ENCODE measurements around the gene C9orf152. TPM values are rescaled to one million over a fixed set of nuclear protein-coding genes. Genes with fewer than 3 reads are reported as not detected.

Gene C9orf152
- total RNA-seq, 1 experiment from 2014 or later: 1.7 TPM

- CTCF ChIA-PET: no interaction called here
- Mint-ChIP-seq H3K27me3 (ENCODE audit: unreplicated experiment) (no peaks in the 10 kb centered on the region), H3K4me1 (ENCODE audit: low read depth, unreplicated experiment) (no peaks in the 10 kb centered on the region), H3K36me3 (ENCODE audit: insufficient read depth, unreplicated experiment) (peaks cover 4% of the 10 kb centered on the region), H3K4me3 (ENCODE audit: low read depth, unreplicated experiment) (no peak overlapping the region), H3K27ac (ENCODE audit: unreplicated experiment) (no peak overlapping the region), H3K9me3 (ENCODE audit: low read depth, unreplicated experiment) (no peaks in the 10 kb centered on the region)
- BruUV-seq (replicated peaks): no TSS peak
- no peak for DNase-seq
- intact Hi-C loops (cut with micrococcal nuclease; ENCODE audit: unreplicated experiment): no loop called here
- no peak for TF ChIP-seq CTCF (IDR thresholded peaks at IDR 0.05; ENCODE audit: unreplicated experiment)
Observed at GRCh38 chr9:110160685-110161084, 47.3 kb downstream of the C9orf152 start.

GRCh38 chr9:110160123-110160522, 47.8 kb downstream of the C9orf152 start:
- Mint-ChIP-seq H3K27ac (ENCODE audit: unreplicated experiment) (no peak overlapping the region), H3K27me3 (ENCODE audit: unreplicated experiment) (no peaks in the 10 kb centered on the region), H3K9me3 (ENCODE audit: low read depth, unreplicated experiment) (no peaks in the 10 kb centered on the region), H3K4me3 (ENCODE audit: low read depth, unreplicated experiment) (no peak overlapping the region), H3K36me3 (ENCODE audit: insufficient read depth, unreplicated experiment) (peaks cover 4% of the 10 kb centered on the region), H3K4me1 (ENCODE audit: low read depth, unreplicated experiment) (no peaks in the 10 kb centered on the region)
- TF ChIP-seq CTCF (IDR thresholded peaks at IDR 0.05; ENCODE audit: unreplicated experiment): no peak
- CTCF ChIA-PET: no interaction called here
- no TSS peak for BruUV-seq (replicated peaks)
- DNase-seq: no peak
- intact Hi-C loops (cut with micrococcal nuclease; ENCODE audit: unreplicated experiment): no loop called here

GRCh38 chr9:110157823-110158664, 49.9 kb downstream of the C9orf152 start:
- Mint-ChIP-seq H3K27me3 (ENCODE audit: unreplicated experiment) (no peaks in the 10 kb centered on the region), H3K27ac (ENCODE audit: unreplicated experiment) (no peak overlapping the region), H3K36me3 (ENCODE audit: insufficient read depth, unreplicated experiment) (peaks cover 4% of the 10 kb centered on the region), H3K4me1 (ENCODE audit: low read depth, unreplicated experiment) (peaks cover 4% of the 10 kb centered on the region), H3K9me3 (ENCODE audit: low read depth, unreplicated experiment) (no peaks in the 10 kb centered on the region), H3K4me3 (ENCODE audit: low read depth, unreplicated experiment) (no peak overlapping the region)
- BruUV-seq (replicated peaks): no TSS peak
- DNase-seq: no peak
- no peak for TF ChIP-seq CTCF (IDR thresholded peaks at IDR 0.05; ENCODE audit: unreplicated experiment)
- CTCF ChIA-PET: interaction anchor here (0.6 kb wide), 1 partner anchor 568 kb away, joined by 3 read pairs; no protein-coding TSS in a partner anchor
- intact Hi-C loops (cut with micrococcal nuclease; ENCODE audit: unreplicated experiment): loop anchor here (10.0 kb wide), 1 partner anchor 583 kb away; no protein-coding TSS in a partner anchor

DNA sequence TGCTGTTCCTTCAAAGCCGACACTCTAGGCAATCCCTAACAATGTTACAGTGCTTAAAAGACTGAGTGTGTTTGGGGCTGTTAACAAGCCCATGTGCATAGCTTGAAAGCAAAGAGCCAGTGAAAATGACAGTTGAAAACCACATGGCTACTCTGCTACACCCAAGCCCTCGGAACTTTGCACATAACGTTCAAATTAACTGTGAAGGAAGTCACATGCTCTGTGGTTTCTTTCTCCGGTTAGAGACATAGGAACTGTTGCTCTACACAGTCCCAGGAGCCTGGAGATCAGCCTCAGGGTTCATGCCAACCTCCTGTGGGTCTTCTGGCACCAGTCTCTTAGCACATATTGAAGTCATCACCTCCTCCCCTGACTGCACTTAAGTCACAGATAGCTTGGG, 51.1 kb downstream of the C9orf152 start:
- Mint-ChIP-seq H3K9me3 (ENCODE audit: low read depth, unreplicated experiment) (no peaks in the 10 kb centered on the region), H3K27ac (ENCODE audit: unreplicated experiment) (no peak overlapping the region), H3K27me3 (ENCODE audit: unreplicated experiment) (no peaks in the 10 kb centered on the region), H3K36me3 (ENCODE audit: insufficient read depth, unreplicated experiment) (peaks cover 4% of the 10 kb centered on the region), H3K4me3 (ENCODE audit: low read depth, unreplicated experiment) (no peak overlapping the region), H3K4me1 (ENCODE audit: low read depth, unreplicated experiment) (peaks cover 9% of the 10 kb centered on the region)
- intact Hi-C loops (cut with micrococcal nuclease; ENCODE audit: unreplicated experiment): loop anchor here (10.0 kb wide), 1 partner anchor 582 kb away; no protein-coding TSS in a partner anchor
- TF ChIP-seq CTCF (IDR thresholded peaks at IDR 0.05; ENCODE audit: unreplicated experiment): no peak
- no peak for DNase-seq
- no TSS peak for BruUV-seq (replicated peaks)
- CTCF ChIA-PET: no interaction called here
